ENCODE data around the gene UGT1A4.

The UGT1A4 gene

DNA sequence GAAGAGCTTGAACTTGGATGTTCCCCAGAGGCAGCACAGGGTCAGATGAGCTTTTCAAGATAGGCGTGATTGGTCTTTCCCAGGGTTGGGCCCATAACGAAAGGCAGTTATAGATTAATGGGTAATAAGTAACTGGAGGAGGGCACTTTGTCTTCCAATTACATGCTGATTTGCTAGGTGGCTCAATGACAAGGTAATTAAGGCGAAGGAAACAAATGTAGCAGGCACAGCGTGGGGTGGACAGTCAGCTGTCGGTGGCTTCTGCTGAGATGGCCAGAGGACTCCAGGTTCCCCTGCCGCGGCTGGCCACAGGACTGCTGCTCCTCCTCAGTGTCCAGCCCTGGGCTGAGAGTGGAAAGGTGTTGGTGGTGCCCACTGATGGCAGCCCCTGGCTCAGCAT, at the start of gene UGT1A4:
UGT1A4 (plus strand) TSS at position 185 of the 400 bp plus-strand sequence; CDS start at position 270, 85 bp downstream.
- DNase-seq = no peak

DNA sequence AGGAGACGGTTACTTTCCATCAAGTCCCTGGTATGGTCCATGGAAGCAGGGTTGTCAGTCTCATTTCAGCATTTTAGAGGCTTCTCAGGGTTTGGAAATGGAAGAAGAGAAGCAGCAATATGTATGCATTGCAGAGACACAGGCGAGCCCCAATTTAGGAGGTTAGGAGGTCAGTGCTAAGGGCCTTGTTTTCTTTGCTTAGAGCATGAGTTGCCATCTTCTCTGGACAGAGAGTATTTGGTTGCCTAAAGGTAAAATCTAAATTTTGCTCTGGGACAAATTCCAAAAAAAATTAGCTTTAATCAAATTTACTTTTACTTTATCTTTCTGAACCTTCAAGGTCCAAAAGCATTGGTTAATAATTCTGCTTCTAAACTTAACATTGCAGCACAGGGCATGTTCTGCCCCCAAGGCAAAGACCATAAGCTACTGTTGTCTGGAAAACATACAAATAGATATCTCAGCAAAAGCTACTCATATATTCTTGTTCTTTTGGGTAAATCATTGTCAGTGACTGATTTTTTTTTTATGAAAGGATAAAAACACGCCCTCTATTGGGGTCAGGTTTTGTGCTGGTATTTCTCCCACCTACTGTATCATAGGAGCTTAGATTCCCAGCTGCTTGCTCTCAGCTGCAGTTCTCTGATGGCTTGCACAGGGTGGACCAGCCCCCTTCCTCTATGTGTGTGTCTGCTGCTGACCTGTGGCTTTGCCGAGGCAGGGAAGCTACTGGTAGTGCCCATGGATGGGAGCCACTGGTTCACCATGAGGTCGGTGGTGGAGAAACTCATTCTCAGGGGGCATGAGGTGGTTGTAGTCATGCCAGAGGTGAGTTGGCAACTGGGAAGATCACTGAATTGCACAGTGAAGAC, 47.0 kb upstream of the UGT1A4 start, which contains the start of gene UGT1A9:
UGT1A9 (plus strand) TSS at position 609 of the 872 bp plus-strand sequence; CDS start at position 646, 37 bp downstream.
- DNase-seq = no peak

DNA sequence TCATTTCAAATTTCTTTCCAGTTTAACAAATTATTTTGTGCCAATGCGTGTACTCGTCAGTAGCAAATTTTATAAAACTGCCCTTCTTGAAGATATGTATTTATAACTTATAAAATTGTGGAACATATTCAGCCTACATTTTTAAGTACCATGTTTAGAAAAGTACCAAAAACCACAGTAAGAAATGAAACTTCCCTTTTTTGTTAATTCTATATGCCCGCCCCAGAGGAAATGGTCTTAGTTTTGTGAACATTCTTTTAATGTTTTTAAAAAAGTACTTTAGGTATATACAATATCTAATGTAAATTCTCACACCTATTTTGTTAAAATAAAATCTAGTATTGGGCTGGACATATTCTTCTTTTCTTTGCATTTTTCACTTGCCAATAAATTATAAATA, 45.6 kb upstream of the UGT1A4 start:
- no peak for DNase-seq

DNA sequence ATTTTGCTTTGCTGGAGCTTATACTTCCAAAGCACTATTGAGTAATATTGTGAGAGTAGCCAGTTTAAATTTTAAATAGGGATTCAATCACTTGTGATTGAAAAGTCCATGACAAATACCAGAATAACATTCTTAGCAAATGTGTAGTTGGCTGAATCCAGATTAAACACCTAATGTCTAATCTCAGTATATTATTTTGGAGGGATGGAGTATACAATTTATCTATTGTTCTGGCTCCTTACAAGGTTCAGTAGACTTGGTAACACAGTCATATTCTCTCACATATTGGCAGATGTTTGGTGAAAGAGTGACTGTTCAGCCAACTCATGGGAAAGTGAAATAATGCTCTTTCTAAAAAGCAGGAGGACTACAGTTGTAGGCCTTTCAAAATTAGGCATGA, 44.6 kb upstream of the UGT1A4 start:
- no peak for DNase-seq

DNA sequence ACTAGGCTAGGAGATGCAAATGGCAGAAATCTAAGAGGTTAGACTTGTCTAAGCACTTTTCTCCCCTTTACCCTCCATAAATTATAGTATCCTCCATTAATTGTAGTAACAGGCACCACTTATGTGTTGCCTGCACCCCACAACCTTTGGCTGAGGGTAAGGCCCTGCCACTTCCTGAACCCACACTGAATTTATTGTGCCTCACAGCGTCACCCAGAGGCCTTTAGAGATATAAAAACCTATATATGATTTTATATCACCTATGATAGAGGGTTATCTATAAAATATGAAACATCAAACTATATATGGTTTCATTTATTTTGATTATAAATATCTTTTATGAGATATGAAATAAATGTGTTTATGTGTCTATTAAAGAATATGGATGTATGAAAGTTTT, 44.2 kb upstream of the UGT1A4 start:
- no peak for DNase-seq

DNA sequence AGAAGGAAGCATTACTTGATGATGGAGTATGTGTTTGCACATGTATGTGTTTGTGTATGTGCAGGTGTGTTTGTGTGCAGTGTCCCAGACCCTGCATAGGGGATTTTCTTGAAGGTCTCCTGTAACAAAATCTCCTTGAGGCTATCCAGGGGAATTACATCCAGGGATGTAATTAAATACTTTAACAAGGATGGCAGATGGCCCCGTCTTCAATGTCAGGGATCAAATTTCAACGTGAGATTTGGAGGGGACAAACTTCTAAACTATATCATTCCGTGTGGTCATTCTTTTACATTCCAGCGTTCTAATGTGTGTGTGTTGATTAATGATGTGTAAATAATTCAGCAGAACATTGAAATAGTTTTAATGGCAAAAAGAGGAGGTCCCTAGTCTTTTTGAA, 43.5 kb upstream of the UGT1A4 start:
- DNase-seq = no peak

DNA sequence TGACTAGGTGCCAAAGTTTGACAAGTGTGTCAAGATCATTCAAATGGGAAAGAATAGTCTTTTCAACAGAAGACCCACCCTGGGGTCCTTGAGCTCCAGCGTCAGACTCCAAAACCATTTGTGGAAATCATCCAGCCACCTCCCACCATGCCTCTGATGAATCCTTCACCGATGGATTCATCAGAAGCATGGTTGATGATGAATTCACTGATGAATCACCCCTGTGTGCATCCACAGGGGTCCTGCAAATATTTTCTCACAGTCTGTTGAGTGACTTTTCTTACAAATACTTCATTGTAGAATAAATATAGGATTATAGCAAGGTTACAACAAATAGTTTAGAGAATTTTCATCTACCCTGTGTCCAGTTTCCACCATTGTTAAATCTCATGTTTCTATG, 42.5 kb upstream of the UGT1A4 start:
- DNase-seq = no peak

DNA sequence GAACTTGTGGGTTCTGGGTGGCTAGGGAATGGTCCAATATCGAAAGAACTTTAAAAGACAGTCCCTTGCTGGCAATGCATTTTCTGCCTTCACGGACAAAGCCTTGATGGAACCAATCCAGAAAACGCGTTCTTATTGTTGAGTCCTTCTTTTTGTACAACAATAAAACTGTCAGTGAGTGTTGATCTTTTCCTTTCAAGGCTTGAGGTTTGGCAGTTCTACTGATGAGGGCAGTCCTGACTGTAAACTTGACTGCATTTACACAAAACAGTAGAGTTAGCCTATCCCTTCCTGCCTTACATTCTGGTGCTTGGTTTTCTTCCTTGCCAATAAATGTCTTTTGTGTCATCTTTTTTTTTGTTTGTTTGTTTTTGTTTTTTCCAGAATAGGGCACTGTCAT, 39.3 kb upstream of the UGT1A4 start:
- no peak for DNase-seq

DNA sequence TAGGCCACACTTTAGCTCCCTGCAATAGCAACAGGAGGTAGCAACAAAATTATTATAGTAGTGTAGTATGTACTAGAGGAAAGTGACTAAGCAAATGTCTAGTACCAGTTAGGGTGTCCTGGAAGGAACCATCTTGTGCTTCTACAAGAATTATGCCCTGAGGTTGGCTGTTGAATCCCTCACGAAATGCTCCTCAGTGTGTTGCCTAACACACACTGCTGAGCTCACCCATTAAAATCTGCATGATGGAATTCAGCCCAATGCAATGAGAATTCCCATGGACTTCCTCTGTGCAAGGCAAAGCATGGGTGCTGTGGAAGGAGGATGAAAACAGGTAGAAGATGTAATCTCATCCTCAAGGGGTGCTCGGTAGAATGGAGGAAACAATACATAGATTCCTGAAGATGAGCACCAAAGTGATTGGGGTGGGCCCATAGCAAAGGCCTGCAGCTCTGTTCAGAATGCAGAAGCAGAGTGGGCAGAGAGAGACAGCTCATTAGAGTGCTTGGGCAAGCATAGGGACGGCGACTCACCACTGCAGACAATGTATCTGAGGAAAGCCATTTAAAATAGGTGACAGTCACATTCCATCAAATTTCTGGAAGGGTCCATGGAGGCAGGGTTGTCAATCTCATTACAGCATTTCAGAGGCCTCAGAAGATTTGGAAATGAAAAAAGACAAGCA, 38.0 kb upstream of the UGT1A4 start:
- DNase-seq = no peak

DNA sequence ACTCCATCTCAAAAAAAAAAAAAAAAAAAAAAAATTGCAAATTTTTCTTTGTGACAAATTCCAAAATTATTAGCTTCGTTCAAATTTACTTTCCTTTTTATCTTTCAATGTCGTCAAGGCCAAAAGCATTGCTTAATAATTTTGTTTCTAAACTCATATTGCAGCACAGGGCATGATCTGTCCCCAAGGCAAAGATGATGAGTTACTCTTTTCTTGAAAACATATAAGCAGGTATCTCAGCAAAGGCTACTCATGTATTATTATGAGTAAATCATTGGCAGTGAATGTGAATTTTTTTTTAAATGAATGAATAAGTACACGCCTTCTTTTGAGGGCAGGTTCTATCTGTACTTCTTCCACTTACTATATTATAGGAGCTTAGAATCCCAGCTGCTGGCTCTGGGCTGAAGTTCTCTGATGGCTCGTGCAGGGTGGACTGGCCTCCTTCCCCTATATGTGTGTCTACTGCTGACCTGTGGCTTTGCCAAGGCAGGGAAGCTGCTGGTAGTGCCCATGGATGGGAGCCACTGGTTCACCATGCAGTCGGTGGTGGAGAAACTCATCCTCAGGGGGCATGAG, 36.9 kb upstream of the UGT1A4 start, which contains the start of gene UGT1A7:
UGT1A7 (plus strand) TSS at position 381 of the 579 bp plus-strand sequence; CDS start at position 418, 37 bp downstream.
- no peak for DNase-seq

DNA sequence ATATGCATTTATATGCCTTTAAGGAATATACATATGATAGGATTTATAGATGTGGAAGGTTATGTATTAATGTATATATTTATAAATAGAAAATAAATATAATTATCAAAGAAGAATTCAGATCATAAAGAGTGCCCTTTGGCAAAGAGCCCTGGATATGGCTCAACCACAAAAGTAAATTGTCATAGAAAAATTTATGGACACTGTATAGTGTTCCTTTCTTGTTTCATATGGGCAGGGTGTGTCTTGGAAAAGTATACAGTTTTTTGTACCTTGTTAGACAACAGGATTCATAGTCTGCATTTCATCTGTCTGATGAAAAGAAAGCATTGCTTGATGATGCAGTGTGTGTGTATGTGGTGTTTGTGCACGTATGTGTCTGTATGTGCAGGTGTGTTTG, 33.9 kb upstream of the UGT1A4 start:
- DNase-seq = no peak

DNA sequence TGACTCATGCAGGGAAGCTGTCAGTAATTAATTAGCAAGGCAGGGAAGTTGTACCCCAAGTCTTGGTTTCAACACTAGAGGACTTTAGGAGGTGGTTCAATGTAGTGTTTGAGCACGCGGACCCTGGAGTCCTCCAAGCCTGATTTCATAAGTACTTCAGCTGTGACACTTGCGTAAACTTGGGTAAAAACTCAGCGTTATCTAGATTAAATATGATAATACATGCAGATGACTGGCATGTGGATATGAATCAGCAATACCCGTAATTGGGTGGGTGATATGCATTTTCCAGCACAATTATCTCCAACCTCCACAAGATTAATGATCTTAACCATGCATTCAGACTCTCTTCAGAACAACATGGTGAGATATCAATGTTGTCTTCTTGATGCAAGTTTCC, 31.6 kb upstream of the UGT1A4 start:
- no peak for DNase-seq

DNA sequence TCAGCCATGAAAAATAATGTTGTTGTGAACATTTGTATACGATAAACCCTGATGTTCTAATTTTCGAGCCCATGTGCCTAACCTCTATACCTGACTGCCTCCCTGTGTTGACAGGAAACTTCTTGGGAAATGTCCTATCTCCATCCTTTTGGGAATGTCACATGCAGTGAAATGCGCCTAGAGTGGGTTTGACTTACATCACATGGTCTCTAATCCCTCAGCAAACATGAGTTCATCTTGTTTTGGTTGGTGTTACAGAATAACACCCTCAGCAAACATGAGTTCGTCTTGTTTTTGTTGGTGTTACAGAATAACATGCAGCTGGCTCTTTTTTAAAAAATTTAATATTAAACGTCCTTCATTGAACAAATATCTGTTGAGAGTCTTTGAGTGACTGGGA, 30.2 kb upstream of the UGT1A4 start:
- DNase-seq = no peak

DNA sequence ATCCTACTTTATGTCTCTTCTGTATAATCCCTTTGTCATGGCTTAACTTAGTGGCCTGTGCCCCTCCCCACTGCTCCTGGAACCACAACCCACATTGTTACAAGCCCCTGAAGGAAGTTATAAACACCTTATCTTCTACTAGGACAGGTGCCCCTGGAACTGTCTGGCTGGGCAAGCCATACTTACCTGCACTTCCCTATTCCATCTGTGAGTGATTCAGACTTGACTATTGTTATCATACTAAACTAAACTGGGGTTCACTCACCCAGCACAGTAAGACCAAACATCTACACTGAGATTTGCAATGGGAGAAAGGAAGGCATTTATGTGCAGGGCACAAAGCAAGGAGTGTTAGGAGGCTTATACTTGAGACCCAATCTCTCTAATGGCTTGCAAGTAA, 29.5 kb upstream of the UGT1A4 start:
- DNase-seq = no peak

DNA sequence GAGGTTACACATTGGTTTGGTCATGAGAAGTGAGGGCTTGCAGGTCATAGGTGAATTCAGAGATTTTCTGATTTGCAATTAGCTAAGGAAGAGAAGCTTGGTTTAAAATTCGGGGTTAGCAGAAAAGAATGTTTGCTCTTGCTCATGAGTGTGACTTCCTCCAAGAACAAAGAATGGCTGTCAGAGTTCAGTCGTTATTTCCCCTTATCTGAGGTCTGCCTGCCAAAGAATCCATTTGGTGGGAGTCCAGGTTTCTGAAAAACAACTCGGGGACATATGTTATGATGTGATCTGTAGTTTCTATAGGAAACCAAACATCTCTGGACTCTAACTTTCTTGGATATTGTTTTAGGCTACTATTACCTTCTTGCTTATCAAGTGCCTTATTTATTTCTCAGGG, 29.0 kb upstream of the UGT1A4 start:
- no peak for DNase-seq

DNA sequence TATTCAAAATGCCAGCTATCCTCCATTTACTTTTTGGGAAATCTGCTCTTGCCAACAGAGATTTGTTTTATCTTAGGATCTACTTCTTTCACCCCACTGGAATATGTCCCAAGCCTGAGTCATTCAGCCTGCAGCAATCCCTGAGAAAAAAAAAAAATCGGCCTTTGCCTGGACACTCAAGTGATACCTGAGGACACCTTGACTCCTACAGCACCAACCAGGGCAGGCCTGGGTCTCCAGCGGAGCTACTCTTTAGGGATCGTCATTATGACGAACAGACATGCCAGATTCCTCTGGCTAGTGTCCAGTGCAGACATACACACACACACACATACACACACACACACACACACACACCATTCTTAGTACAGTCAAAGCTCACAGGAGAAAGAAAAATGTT, 28.1 kb upstream of the UGT1A4 start:
- no peak for DNase-seq

DNA sequence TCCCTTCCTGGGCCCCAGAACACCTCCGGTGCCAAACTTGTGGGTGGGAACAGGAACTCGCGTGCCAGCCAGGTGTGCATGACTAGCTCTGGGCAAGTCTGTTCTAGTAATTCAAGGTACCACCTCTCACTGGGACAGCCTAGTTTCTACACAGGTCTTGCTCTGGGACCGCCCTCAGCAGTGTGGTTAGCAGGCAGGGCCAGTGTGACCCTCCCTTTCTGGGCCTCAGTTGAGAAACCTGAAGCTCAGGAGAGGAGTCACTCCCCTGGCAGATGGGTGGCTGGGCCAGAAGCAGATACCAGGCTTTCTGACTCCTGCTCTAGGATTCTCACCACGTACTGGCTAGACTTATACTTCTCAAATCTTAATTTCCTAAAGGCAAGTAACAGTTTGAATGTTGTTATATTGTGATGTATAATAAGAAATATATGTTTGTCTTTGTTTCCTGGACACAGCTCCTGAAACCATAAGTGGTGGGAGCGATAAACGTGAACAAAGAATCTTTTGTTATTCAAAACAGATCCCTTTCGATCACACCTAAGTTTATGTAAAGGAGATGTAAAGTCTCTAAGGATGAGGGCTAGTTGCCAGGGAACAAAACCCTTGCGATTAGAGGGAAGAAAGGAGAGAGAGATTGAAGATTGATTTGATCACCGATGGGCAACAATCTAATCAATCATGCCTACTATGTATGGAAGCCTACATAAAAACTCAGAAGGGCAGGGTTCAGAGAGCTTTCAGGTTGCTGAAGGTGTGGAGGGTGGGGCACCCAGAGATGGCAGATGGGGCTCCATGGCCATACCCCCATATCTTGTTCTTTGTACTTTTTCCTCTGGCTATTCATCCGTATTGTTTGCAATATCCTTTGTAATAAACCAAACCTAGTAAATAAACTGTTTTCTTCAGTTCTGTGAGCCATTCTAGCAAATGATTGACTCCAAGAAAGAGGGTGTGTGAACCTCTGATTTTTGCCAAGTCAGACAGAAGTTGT, 26.8 kb upstream of the UGT1A4 start:
- DNase-seq = no peak

DNA sequence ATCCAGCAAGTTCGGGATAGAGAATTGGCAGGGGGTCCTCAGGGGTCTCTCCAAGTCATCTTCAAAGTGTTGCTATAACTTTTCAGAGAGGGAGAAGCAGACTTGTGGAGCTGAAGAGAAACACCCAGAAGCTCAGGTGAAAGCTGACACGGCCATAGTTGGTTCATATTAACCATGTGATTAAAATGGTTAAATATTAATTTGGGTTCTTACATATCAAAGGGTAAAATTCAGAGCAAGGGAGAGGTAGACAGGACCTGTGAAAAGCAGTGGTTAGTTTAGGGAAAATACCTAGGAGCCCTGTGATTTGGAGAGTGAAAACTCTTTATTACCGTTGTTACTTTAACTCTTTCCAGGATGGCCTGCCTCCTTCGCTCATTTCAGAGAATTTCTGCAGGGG, 25.9 kb upstream of the UGT1A4 start, which contains the start of gene UGT1A6:
UGT1A6 (plus strand) TSS at position 243 of the 400 bp plus-strand sequence; CDS start at position 358, 115 bp downstream.
- no peak for DNase-seq

DNA sequence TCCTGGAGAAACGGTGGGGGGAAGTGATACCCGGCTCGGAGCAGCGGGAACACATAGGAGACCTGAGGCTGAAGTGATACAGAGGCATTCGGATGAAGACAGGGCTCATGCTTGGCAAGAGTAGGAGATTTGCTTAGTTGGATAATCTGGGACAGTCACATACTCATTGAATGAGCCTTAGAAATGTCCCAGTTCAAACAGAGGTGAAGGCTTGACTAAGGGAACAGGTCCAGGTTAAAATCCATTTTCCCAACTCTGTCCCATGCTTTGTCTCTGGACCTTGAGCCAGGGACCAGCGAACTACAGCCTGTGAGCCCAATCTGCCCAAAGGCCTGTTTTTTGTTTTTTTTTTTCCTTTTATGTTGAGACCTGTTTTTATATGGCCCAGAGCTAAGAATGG, 24.6 kb upstream of the UGT1A4 start:
- no peak for DNase-seq

DNA sequence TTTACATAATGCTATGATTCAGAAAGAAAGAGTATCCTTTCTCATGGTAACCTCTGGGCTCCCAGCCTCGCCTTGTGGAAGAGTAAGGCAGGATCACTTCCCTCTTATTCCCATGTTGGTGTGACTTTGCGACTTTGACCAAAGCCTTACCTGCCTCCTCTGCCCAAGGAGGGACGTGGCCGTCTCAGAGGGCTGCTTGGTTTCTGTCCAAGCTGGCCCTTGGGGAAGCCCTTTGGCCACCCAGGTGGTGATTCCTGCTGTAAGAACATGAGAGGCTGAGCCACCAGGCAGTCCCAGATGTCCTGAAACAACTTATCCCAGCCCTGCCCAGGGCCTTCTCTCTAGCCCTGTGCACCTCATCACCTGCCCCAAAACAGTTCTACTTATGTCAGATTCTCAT, 19.8 kb upstream of the UGT1A4 start:
- no peak for DNase-seq

DNA sequence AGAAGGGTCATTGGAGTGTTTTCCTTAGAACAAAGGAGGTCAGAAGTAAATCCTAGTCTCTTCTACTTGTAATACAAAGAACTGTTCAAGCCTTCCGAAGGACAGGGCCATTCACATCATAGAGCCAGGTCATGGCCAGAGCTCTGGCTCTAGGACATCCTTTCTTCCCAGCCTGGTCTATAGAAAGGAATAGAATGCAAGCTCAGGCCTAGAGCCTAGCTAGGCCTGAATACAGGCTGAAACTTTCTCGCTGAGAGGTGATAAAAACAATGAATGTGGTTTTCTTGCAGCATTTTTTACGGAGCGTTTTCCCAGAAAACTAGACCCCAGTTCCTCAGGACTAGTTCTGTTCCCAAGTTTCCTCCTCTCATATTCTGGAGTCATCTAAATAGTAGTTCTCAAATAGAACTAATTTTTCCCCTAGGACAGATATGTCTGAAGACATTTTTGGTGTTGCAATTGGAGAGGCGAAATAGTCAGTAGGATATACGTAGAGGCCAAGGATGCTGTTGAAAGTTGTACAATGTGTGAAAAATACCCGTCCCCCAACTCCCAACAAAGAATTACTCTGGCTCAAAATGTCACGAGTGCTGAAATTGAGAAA, 19.0 kb upstream of the UGT1A4 start:
- DNase-seq = no peak

All from midbrain (tissue), 1 donor.